Glutamatergic neuron (in vitro differentiated cells): ENCODE results near the gene LBX1. TPM values are rescaled to one million over a fixed set of nuclear protein-coding genes. Genes with fewer than 3 reads are reported as not detected.

Experiments used
- DNase-seq: peaks from one replicate; pipeline ENCODE4 v3.0.0; 2022
- H3K27ac Mint-ChIP-seq: one replicate; pipeline ENCODE4 v1.8.0; 2020; ENCODE audit warnings: mild to moderate bottlenecking, mixed read lengths, inconsistent platforms; ENCODE audit not compliant: unreplicated experiment
- H3K27me3 Mint-ChIP-seq: one replicate; pipeline ENCODE4 v1.8.0; 2020; ENCODE audit warnings: mild to moderate bottlenecking, moderate library complexity, mixed read lengths, inconsistent platforms; ENCODE audit not compliant: unreplicated experiment
- H3K36me3 Mint-ChIP-seq: one replicate; pipeline ENCODE4 v1.8.0; 2020; ENCODE audit warnings: mild to moderate bottlenecking, mixed read lengths, inconsistent platforms; ENCODE audit not compliant: unreplicated experiment
- H3K4me1 Mint-ChIP-seq: one replicate; pipeline ENCODE4 v1.8.0; 2020; ENCODE audit warnings: mild to moderate bottlenecking, low read depth, mixed read lengths, inconsistent platforms; ENCODE audit not compliant: unreplicated experiment
- H3K4me3 Mint-ChIP-seq: one replicate; pipeline ENCODE4 v1.8.0; 2020; ENCODE audit warnings: mild to moderate bottlenecking, mixed read lengths, inconsistent platforms; ENCODE audit not compliant: unreplicated experiment
- H3K9me3 Mint-ChIP-seq: one replicate; pipeline ENCODE4 v1.8.0; 2020; ENCODE audit warnings: mild to moderate bottlenecking, moderate library complexity, mixed read lengths, inconsistent platforms; ENCODE audit not compliant: unreplicated experiment
- total RNA-seq: library from RNA; stranded (reverse); fragmentation: NEBNext Ultra II Directional; extraction: Animal tissue kit (Norgen Biotek cat#: 25700); gene quantifications from one replicate; pipeline ENCODE4 v1.2.1, GENCODE V29; 2021; ENCODE audit not compliant: unreplicated experiment
- TF ChIP-seq, protein P1 (sequence below): fragments of 200-600 bp; sonication (generic); IDR thresholded peaks from one replicate; pipeline ENCODE4 v1.5.0; 2021; ENCODE audit not compliant: partially characterized antibody, unreplicated experiment

Gene LBX1
- total RNA-seq, 1 donor from 2014 or later, result not detected

- Mint-ChIP-seq H3K27ac (no peak overlapping the region), H3K9me3 (peaks cover 17% of the 10 kb centered on the region), H3K4me3 (no peak overlapping the region), H3K27me3 (peaks cover 51% of the 10 kb centered on the region), H3K36me3 (peaks cover 3% of the 10 kb centered on the region), H3K4me1 (peaks cover 8% of the 10 kb centered on the region)
- TF ChIP-seq, protein P1, sequence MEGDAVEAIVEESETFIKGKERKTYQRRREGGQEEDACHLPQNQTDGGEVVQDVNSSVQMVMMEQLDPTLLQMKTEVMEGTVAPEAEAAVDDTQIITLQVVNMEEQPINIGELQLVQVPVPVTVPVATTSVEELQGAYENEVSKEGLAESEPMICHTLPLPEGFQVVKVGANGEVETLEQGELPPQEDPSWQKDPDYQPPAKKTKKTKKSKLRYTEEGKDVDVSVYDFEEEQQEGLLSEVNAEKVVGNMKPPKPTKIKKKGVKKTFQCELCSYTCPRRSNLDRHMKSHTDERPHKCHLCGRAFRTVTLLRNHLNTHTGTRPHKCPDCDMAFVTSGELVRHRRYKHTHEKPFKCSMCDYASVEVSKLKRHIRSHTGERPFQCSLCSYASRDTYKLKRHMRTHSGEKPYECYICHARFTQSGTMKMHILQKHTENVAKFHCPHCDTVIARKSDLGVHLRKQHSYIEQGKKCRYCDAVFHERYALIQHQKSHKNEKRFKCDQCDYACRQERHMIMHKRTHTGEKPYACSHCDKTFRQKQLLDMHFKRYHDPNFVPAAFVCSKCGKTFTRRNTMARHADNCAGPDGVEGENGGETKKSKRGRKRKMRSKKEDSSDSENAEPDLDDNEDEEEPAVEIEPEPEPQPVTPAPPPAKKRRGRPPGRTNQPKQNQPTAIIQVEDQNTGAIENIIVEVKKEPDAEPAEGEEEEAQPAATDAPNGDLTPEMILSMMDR, result no peak
- DNase-seq, result no peak
Observed at GRCh38 chr10:101221963-101222531, 7.2 kb downstream of the LBX1 start.

- peaks cover 17% of the 10 kb centered on the region for H3K9me3 Mint-ChIP-seq
- no peak for DNase-seq
- H3K4me1 Mint-ChIP-seq, result peaks cover 10% of the 10 kb centered on the region
- TF ChIP-seq, protein P1, result no peak
- H3K4me3 Mint-ChIP-seq, result no peak overlapping the region
- no peak overlapping the region for H3K27ac Mint-ChIP-seq
- H3K36me3 Mint-ChIP-seq, result peaks cover 3% of the 10 kb centered on the region
- peaks cover 51% of the 10 kb centered on the region for H3K27me3 Mint-ChIP-seq
Observed at GRCh38 chr10:101221549-101221948, 7.7 kb downstream of the LBX1 start.

- TF ChIP-seq, protein P1, result no peak
- Mint-ChIP-seq H3K27me3 (peaks cover 40% of the 10 kb centered on the region), H3K9me3 (peaks cover 13% of the 10 kb centered on the region), H3K27ac (no peak overlapping the region), H3K4me1 (peaks cover 11% of the 10 kb centered on the region), H3K36me3 (peaks cover 3% of the 10 kb centered on the region), H3K4me3 (no peak overlapping the region)
- no peak for DNase-seq
Observed at GRCh38 chr10:101219946-101220451, 9.3 kb downstream of the LBX1 start.

- no peak for DNase-seq
- TF ChIP-seq, protein P1, result no peak
Observed at GRCh38 chr10:101219139-101219945, 9.9 kb downstream of the LBX1 start.

More at GRCh38 chr10:101219139-101219945, 9.9 kb downstream of the LBX1 start:
- Mint-ChIP-seq H3K9me3 (peaks cover 12% of the 10 kb centered on the region), H3K27ac (no peak overlapping the region), H3K36me3 (peaks cover 3% of the 10 kb centered on the region), H3K27me3 (peaks cover 41% of the 10 kb centered on the region), H3K4me1 (peaks cover 12% of the 10 kb centered on the region), H3K4me3 (no peak overlapping the region)
